GM23338 (cell line): Measurements from ENCODE around the gene TRAF3IP3.

Experiments
- ETS1 ChIP-seq: IDR thresholded peaks from 2 replicates; pipeline ENCODE4 v1.6.1; 2016; ENCODE audit warnings: antibody characterized with exemption
- EZH2 ChIP-seq: fragments of 200-600 bp; sonication (generic); IDR thresholded peaks from one replicate; pipeline ENCODE4 v1.8.0; 2017; ENCODE audit warnings: antibody characterized with exemption, mild to moderate bottlenecking, low read depth; ENCODE audit not compliant: unreplicated experiment
- EZH2phosphoT487 ChIP-seq: fragments of 200-600 bp; sonication (generic); IDR thresholded peaks from one replicate; pipeline ENCODE4 v1.8.1; 2018; ENCODE audit warnings: antibody characterized with exemption; ENCODE audit not compliant: unreplicated experiment
- JUNB ChIP-seq: IDR thresholded peaks from one replicate; pipeline ENCODE4 v1.6.1; 2016; ENCODE audit warnings: antibody characterized with exemption; ENCODE audit not compliant: unreplicated experiment
- POLR2AphosphoS5 ChIP-seq: IDR thresholded peaks from 2 replicates; pipeline ENCODE4 v1.6.1; 2016; ENCODE audit warnings: antibody characterized with exemption, low read depth
- STAT1 ChIP-seq: IDR thresholded peaks from one replicate; pipeline ENCODE4 v1.6.1; 2016; ENCODE audit warnings: antibody characterized with exemption; ENCODE audit not compliant: unreplicated experiment
- TF ChIP-seq, protein P1 (sequence below), 2 experiments: fragments of 200-600 bp in 1 of 2; sonication (generic) in 1 of 2; conservative IDR thresholded peaks; 2 replicates each; pipeline versions ENCODE4 v1.5.1 to v1.6.1; 2016 to 2017; ENCODE audit warnings: antibody characterized with exemption in 2 of 2, low read depth in 2 of 2, mild to moderate bottlenecking in 2 of 2, moderate library complexity in 1 of 2
- TF ChIP-seq, protein P2 (sequence below): IDR thresholded peaks from one replicate; pipeline ENCODE4 v1.6.1; 2018; ENCODE audit warnings: antibody characterized with exemption; ENCODE audit not compliant: unreplicated experiment

- TF ChIP-seq POLR2AphosphoS5 (no peak), EZH2 (no peak), STAT1 (no peak), JUNB (no peak), ETS1 (no peak), EZH2phosphoT487 (no peak)
- TF ChIP-seq, protein P1, sequence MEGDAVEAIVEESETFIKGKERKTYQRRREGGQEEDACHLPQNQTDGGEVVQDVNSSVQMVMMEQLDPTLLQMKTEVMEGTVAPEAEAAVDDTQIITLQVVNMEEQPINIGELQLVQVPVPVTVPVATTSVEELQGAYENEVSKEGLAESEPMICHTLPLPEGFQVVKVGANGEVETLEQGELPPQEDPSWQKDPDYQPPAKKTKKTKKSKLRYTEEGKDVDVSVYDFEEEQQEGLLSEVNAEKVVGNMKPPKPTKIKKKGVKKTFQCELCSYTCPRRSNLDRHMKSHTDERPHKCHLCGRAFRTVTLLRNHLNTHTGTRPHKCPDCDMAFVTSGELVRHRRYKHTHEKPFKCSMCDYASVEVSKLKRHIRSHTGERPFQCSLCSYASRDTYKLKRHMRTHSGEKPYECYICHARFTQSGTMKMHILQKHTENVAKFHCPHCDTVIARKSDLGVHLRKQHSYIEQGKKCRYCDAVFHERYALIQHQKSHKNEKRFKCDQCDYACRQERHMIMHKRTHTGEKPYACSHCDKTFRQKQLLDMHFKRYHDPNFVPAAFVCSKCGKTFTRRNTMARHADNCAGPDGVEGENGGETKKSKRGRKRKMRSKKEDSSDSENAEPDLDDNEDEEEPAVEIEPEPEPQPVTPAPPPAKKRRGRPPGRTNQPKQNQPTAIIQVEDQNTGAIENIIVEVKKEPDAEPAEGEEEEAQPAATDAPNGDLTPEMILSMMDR (conservative IDR thresholded peaks at IDR 0.05; ENCODE audit: low read depth in 2 of 2) = no peak
- TF ChIP-seq, protein P2, sequence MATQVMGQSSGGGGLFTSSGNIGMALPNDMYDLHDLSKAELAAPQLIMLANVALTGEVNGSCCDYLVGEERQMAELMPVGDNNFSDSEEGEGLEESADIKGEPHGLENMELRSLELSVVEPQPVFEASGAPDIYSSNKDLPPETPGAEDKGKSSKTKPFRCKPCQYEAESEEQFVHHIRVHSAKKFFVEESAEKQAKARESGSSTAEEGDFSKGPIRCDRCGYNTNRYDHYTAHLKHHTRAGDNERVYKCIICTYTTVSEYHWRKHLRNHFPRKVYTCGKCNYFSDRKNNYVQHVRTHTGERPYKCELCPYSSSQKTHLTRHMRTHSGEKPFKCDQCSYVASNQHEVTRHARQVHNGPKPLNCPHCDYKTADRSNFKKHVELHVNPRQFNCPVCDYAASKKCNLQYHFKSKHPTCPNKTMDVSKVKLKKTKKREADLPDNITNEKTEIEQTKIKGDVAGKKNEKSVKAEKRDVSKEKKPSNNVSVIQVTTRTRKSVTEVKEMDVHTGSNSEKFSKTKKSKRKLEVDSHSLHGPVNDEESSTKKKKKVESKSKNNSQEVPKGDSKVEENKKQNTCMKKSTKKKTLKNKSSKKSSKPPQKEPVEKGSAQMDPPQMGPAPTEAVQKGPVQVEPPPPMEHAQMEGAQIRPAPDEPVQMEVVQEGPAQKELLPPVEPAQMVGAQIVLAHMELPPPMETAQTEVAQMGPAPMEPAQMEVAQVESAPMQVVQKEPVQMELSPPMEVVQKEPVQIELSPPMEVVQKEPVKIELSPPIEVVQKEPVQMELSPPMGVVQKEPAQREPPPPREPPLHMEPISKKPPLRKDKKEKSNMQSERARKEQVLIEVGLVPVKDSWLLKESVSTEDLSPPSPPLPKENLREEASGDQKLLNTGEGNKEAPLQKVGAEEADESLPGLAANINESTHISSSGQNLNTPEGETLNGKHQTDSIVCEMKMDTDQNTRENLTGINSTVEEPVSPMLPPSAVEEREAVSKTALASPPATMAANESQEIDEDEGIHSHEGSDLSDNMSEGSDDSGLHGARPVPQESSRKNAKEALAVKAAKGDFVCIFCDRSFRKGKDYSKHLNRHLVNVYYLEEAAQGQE = no peak
Observed at GRCh38 chr1:209820986-209821385, 65.1 kb downstream of the TRAF3IP3 start.
